Right lung (tissue), 5 donors: ENCODE data around the gene ZFPM1. TPM values are rescaled to one million over a fixed set of nuclear protein-coding genes. Genes with fewer than 3 reads are reported as not detected.

Experiments
- polyA plus RNA-seq, 5 donors: library from polyadenylated mRNA; unstranded; fragments of 120-200 nt; gene quantifications; one replicate each; pipeline versions ENCODE4 v1.2.1 to v1.2.3, GENCODE V29; 2013; ENCODE audit warnings: inconsistent platforms in 1 of 5, low replicate concordance in 1 of 5; ENCODE audit not compliant: insufficient read length in 5 of 5, insufficient read depth in 1 of 5

The ZFPM1 gene
- polyA plus RNA-seq, 5 donors = 2.1 to 5.5 (median 2.8) TPM

Other genes starting within 250 kb of the ZFPM1 start
- 1 to 10 TPM; 1.5 to 3.1 (median 1.7) TPM for gene ZNF469, start 70.3 kb upstream of the ZFPM1 start, polyA plus RNA-seq
- gene ZC3H18, start 117.1 kb downstream of the ZFPM1 start, polyA plus RNA-seq = 10 to 100 TPM; 31.0 to 47.2 (median 38.7) TPM
- gene IL17C, start 185.3 kb downstream of the ZFPM1 start, polyA plus RNA-seq = under 1 TPM in 1 of 5 donors, not detected in 4; 0.10 TPM
- 100 to 1,000 TPM in 1 of 5 donors, 10 to 100 TPM in 4; 47.8 to 149 (median 69.4) TPM for gene CYBA, start 197.8 kb downstream of the ZFPM1 start, polyA plus RNA-seq
- 10 to 100 TPM; 21.2 to 52.9 (median 28.6) TPM for gene MVD, start 209.8 kb downstream of the ZFPM1 start, polyA plus RNA-seq
- gene SNAI3, start 233.2 kb downstream of the ZFPM1 start, polyA plus RNA-seq = 1 to 10 TPM in 4 of 5 donors, under 1 TPM in 1; 0.84 to 2.4 (median 1.4) TPM